Natural killer cell (primary cell): ENCODE data around the gene NEK4. TPM values are rescaled to one million over a fixed set of nuclear protein-coding genes. Genes with fewer than 3 reads are reported as not detected.

Source experiments
- ATAC-seq, 3 donors: fragments of 150-1000 bp in 2 of 3; fragments of 200-7000 bp in 1 of 3; cut with Tn5 transposase; 1 replicate in 1 of 3; 2 replicates in 2 of 3; pipeline ENCODE4 v1.10.0; 2021; ENCODE audit warnings: mild to moderate bottlenecking in 2 of 3, moderate library complexity in 2 of 3
- DNase-seq, 2 donors: peaks; one replicate each; pipeline versions ENCODE4 v3.0.0 to v3.0.0-alpha.2; 2013 to 2021; ENCODE audit warnings: mixed read lengths in 1 of 2
- H3K27ac ChIP-seq: one replicate; pipeline ENCODE4 v1.5.1; 2013; ENCODE audit warnings: mild to moderate bottlenecking, low read length
- H3K27me3 ChIP-seq: one replicate; pipeline ENCODE4 v1.6.1; 2013; ENCODE audit warnings: low read length; ENCODE audit not compliant: control insufficient read depth, insufficient read depth
- H3K36me3 ChIP-seq: one replicate; pipeline ENCODE4 v1.6.1; 2013; ENCODE audit warnings: low read length; ENCODE audit not compliant: control insufficient read depth, insufficient read depth
- H3K4me1 ChIP-seq: one replicate; pipeline ENCODE4 v1.6.1; 2013; ENCODE audit warnings: low read length; ENCODE audit not compliant: control insufficient read depth, insufficient read depth
- H3K4me3 ChIP-seq: one replicate; pipeline ENCODE4 v1.5.1; 2013; ENCODE audit warnings: low read length
- H3K9me3 ChIP-seq: one replicate; pipeline ENCODE4 v1.6.1; 2013; ENCODE audit warnings: low read length; ENCODE audit not compliant: control insufficient read depth, insufficient read depth
- H3K27ac Mint-ChIP-seq, 2 donors: one replicate each; pipeline ENCODE4 v1.8.0; 2022; ENCODE audit warnings: mild to moderate bottlenecking in 2 of 2, mixed read lengths in 2 of 2, moderate library complexity in 1 of 2
- H3K27me3 Mint-ChIP-seq, 2 donors: one replicate each; pipeline ENCODE4 v1.8.0; 2022; ENCODE audit warnings: low read depth in 2 of 2, mixed read lengths in 2 of 2
- H3K36me3 Mint-ChIP-seq: one replicate; pipeline ENCODE4 v1.8.0; 2022; ENCODE audit warnings: mixed read lengths
- H3K4me1 Mint-ChIP-seq, 2 donors: one replicate each; pipeline ENCODE4 v1.8.0; 2022; ENCODE audit warnings: mixed read lengths in 2 of 2
- H3K4me3 Mint-ChIP-seq: one replicate; pipeline ENCODE4 v1.8.0; 2022; ENCODE audit warnings: mild to moderate bottlenecking, moderate library complexity, mixed read lengths
- H3K9me3 Mint-ChIP-seq, 2 donors: one replicate each; pipeline ENCODE4 v1.8.0; 2022; ENCODE audit warnings: mixed read lengths in 2 of 2
- CTCF ChIP-seq: fragments of 200-600 bp; IDR thresholded peaks from one replicate; pipeline ENCODE4 v1.8.0; 2022; ENCODE audit warnings: antibody characterized with exemption
- WGBS: methylation state at CpG from one replicate; pipeline ENCODE4 v1.1.7; 2013; ENCODE audit warnings: missing lambda C conversion rate; ENCODE audit not compliant: insufficient coverage; 5-methylcytosine and 5-hydroxymethylcytosine counted together
- intact Hi-C: fragments of 100-400 bp; cut with micrococcal nuclease; formaldehyde crosslinking; loops from one replicate; pipeline ENCODE4 v1.14.2; 2022
- total RNA-seq, 4 donors: library from RNA; stranded (reverse); fragments of 120-200 nt in 1 of 4; gene quantifications; one replicate each; pipeline versions ENCODE4 v1.2.3 to v1.2.4, GENCODE V29; 2013 to 2022

NEK4 gene
- total RNA-seq, 3 donors from 2014 or later (not counting 1 experiment from before 2014, with no cell fraction given), result 13.8 to 19.5 (median 15.5) TPM

GRCh38 chr3:52773361-52774065 is 2.8 kb upstream of the NEK4 start:
- H3K27me3 Mint-ChIP-seq, result no peaks in the 10 kb centered on the region
- no peaks in the 10 kb centered on the region for H3K9me3 ChIP-seq
- DNase-seq, result no peak
- no peak overlapping the region for H3K4me3 ChIP-seq
- no peaks in the 10 kb centered on the region for H3K36me3 Mint-ChIP-seq
- intact Hi-C loops, result no loop called here
- H3K4me1 ChIP-seq, result peaks cover 22% of the 10 kb centered on the region
- 98% methylated on average over 12 of the region's 13 CpGs for WGBS
- no peak overlapping the region for H3K27ac Mint-ChIP-seq
- H3K27me3 ChIP-seq, result no peaks in the 10 kb centered on the region
- no peaks in the 10 kb centered on the region for H3K36me3 ChIP-seq
- H3K4me3 Mint-ChIP-seq, result no peak overlapping the region
- H3K27ac ChIP-seq, result no peak overlapping the region
- H3K4me1 Mint-ChIP-seq, result peaks cover 25 to 29% of the 10 kb centered on the region in 2 donors
- ATAC-seq, result no peak
- no peaks in the 10 kb centered on the region for H3K9me3 Mint-ChIP-seq
- no peak for TF ChIP-seq CTCF

DNA sequence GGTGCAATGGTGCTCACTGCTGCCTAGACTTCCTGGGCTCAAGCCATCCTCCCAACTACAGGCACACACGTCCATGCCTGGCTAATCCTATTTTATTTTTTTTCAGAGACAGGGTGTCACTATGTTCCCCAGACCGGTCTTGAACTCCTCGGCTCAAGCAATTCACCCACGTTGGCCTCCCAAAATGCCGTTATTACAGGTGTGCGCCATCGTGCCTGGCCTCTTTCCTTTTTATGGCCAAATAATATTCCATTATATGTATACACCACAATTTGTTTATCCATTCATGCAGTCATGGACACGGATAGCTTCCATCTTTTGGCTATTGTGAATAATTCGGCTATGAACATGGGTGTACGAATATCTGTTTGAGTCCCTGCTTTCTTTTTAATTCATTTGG is 962 bp upstream of the NEK4 start:
- H3K27me3 Mint-ChIP-seq, result no peaks in the 10 kb centered on the region
- intact Hi-C loops, result no loop called here
- no peak for TF ChIP-seq CTCF
- no peaks in the 10 kb centered on the region for H3K36me3 Mint-ChIP-seq
- Histone ChIP-seq H3K4me1 (peaks cover 15% of the 10 kb centered on the region), H3K27me3 (no peaks in the 10 kb centered on the region), H3K4me3 (no peak overlapping the region), H3K9me3 (no peaks in the 10 kb centered on the region), H3K36me3 (peaks cover 6% of the 10 kb centered on the region), H3K27ac (peak overlapping the region; percentile 50)
- DNase-seq (no peak), ATAC-seq (no peak)
- no peaks in the 10 kb centered on the region for H3K9me3 Mint-ChIP-seq
- H3K4me3 Mint-ChIP-seq, result peak overlapping the region; percentile 97
- WGBS, result 96% methylated on average over 10 of the region's 10 CpGs
- H3K27ac Mint-ChIP-seq, result peak overlapping the region; percentile 90 to 91
- peaks cover 24 to 25% of the 10 kb centered on the region in 2 donors for H3K4me1 Mint-ChIP-seq

- Histone ChIP-seq H3K4me1 (peaks cover 15% of the 10 kb centered on the region), H3K27ac (peak overlapping the region; percentile 50), H3K27me3 (no peaks in the 10 kb centered on the region), H3K36me3 (peaks cover 6% of the 10 kb centered on the region), H3K4me3 (peak overlapping the region; percentile 47), H3K9me3 (no peaks in the 10 kb centered on the region)
- Mint-ChIP-seq H3K4me1 (peaks cover 24 to 25% of the 10 kb centered on the region in 2 donors), H3K9me3 (no peaks in the 10 kb centered on the region), H3K36me3 (no peaks in the 10 kb centered on the region), H3K4me3 (peak overlapping the region; percentile 97), H3K27ac (peak overlapping the region; percentile 90 to 91), H3K27me3 (no peaks in the 10 kb centered on the region)
- DNase-seq (no peak), ATAC-seq (peak in 1 of 3 donors; percentile 6)
- intact Hi-C loops, result no loop called here
- TF ChIP-seq CTCF, result no peak
- WGBS, result 72% methylated on average over 5 of the region's 5 CpGs
Measured at GRCh38 chr3:52771334-52771681, 568 bp upstream of the NEK4 start.
